ENCODE results near the gene CBFB. TPM values are rescaled to one million over a fixed set of nuclear protein-coding genes. Genes with fewer than 3 reads are reported as not detected.

Gene CBFB
- total and polyA plus RNA-seq, 9 of the 15 experiments (the other 6 are each of a cell fraction or from before 2014, with no cell fraction given) = 22.0 to 112 (median 66.5) TPM

- intact Hi-C loops (cut with micrococcal nuclease) = no loop called here
- FAIRE-seq (no peak), ATAC-seq (no peak), DNase-seq (ENCODE audit: extremely low read depth in 1 of 4, low spot score in 3 of 4) (no peak)
- in situ Hi-C loops (cut with MboI) = no loop called here
- H4K20me1 ChIP-seq (replicated peaks; ENCODE audit: control insufficient read depth, insufficient read depth, low read length) = no peaks in the 10 kb centered on the region; the same call in 1 of the 2 replicates
- H3K9me3 ChIP-seq (replicated peaks; ENCODE audit: control insufficient read depth, insufficient read depth, low read depth, low read length) = no peaks in the 10 kb centered on the region
- no peak overlapping the region for H2AFZ ChIP-seq (ENCODE audit: low read depth, low read length)
- TF ChIP-seq SMARCE1 (IDR thresholded peaks at IDR 0.05) = no peak
- no peak for TF ChIP-seq ZNF324 (CRISPR knock-in tag; IDR thresholded peaks at IDR 0.05)
- 0 out of 2 replicates have a peak, but pooled peaks have one; percentile 0 for TF ChIP-seq NFIC (IDR thresholded peaks at IDR 0.05)
- POLR2A ChIA-PET = no interaction called here
- H3K4me1 ChIP-seq (replicated peaks in 1 of 2; ENCODE audit: control insufficient read depth in 2 of 2, insufficient read depth in 2 of 2, low read length in 2 of 2) = peaks cover 13 to 24% of the 10 kb centered on the region in 2 experiments; a peak in 4 of 5 replicates
- no peaks in the 10 kb centered on the region for H3K27me3 ChIP-seq (ENCODE audit: control insufficient read depth in 2 of 2, insufficient read depth in 2 of 2, low read length in 2 of 2)
- H3K27ac ChIP-seq (ENCODE audit: extremely low read depth, low read depth, low read length) = no peak overlapping the region
- H3K4me3 ChIP-seq = no peak overlapping the region
- H3K36me3 ChIP-seq (ENCODE audit: control insufficient read depth, insufficient read depth, low read length) = 0 out of 3 replicates have a peak, but pooled peaks cover 2% of the 10 kb centered on the region
- H3K9me1 ChIP-seq (ENCODE audit: control insufficient read depth, insufficient read depth, low read length) = no peaks in the 10 kb centered on the region
- no peak overlapping the region for H3K4me2 ChIP-seq (ENCODE audit: insufficient read depth, low read length)
- peaks cover 18% of the 10 kb centered on the region for H3K79me2 ChIP-seq (ENCODE audit: control insufficient read depth, insufficient read depth, low read length)
- CTCF ChIA-PET (ENCODE audit: low intra/inter-chr PET ratio) = no interaction called here
- H3K9ac ChIP-seq (ENCODE audit: insufficient read depth in 1 of 2, low read depth in 2 of 2, low read length in 2 of 2) = no peak overlapping the region
- no TSS peak for BruUV-seq (replicated peaks)
These were observed 3.8 kb upstream of the CBFB start for GRCh38 chr16:67025210-67025550.

- TF ChIP-seq ZNF124 (CRISPR knock-in tag; IDR thresholded peaks at IDR 0.05) (no peak), ZNF384 (IDR thresholded peaks at IDR 0.05; ENCODE audit: low read depth, low read length) (no peak), ZNF140 (CRISPR knock-in tag; IDR thresholded peaks at IDR 0.05) (no peak), MEF2D (tag; conservative IDR thresholded peaks at IDR 0.05; ENCODE audit: low read depth) (no peak), MCM7 (IDR thresholded peaks at IDR 0.05) (no peak), MXD1 (CRISPR knock-in tag; IDR thresholded peaks at IDR 0.05; ENCODE audit: borderline replicate concordance, poor library complexity, severe bottlenecking) (no peak), PHB (CRISPR knock-in tag; IDR thresholded peaks at IDR 0.05) (no peak), EHMT2 (IDR thresholded peaks at IDR 0.05) (no peak), ADNP (tag; IDR thresholded peaks at IDR 0.05) (no peak), HDGF (IDR thresholded peaks at IDR 0.05) (no peak)
- Histone ChIP-seq H3K4me2 (ENCODE audit: insufficient read depth, low read length) (no peak overlapping the region), H3K4me1 (replicated peaks in 1 of 2; ENCODE audit: control insufficient read depth in 2 of 2, insufficient read depth in 2 of 2, low read length in 2 of 2) (peaks cover 21 to 29% of the 10 kb centered on the region in 2 experiments), H3K4me3 (no peak overlapping the region), H3K9me1 (ENCODE audit: control insufficient read depth, insufficient read depth, low read length) (no peaks in the 10 kb centered on the region), H3K9ac (ENCODE audit: insufficient read depth in 1 of 2, low read depth in 2 of 2, low read length in 2 of 2) (no peak overlapping the region), H4K20me1 (replicated peaks; ENCODE audit: control insufficient read depth, insufficient read depth, low read length) (no peaks in the 10 kb centered on the region; the same call in none of the 2 replicates), H2AFZ (ENCODE audit: low read depth, low read length) (no peak overlapping the region), H3K27me3 (ENCODE audit: control insufficient read depth in 2 of 2, insufficient read depth in 2 of 2, low read length in 2 of 2) (no peaks in the 10 kb centered on the region), H3K27ac (ENCODE audit: extremely low read depth, low read depth, low read length) (no peak overlapping the region), H3K79me2 (ENCODE audit: control insufficient read depth, insufficient read depth, low read length) (peaks cover 32% of the 10 kb centered on the region), H3K9me3 (replicated peaks; ENCODE audit: control insufficient read depth, insufficient read depth, low read depth, low read length) (no peaks in the 10 kb centered on the region), H3K36me3 (ENCODE audit: control insufficient read depth, insufficient read depth, low read length) (peaks cover 12% of the 10 kb centered on the region; the same call in 2 of the 3 replicates)
- CTCF ChIA-PET (ENCODE audit: low intra/inter-chr PET ratio) = no interaction called here
- no peak for FAIRE-seq
- WGBS (ENCODE audit: insufficient coverage, low coverage, missing lambda C conversion rate) = 89% methylated on average over 4 of the region's 4 CpGs
- in situ Hi-C loops (cut with MboI) = no loop called here
- ATAC-seq = no peak
- no TSS peak for BruUV-seq (replicated peaks)
- POLR2A ChIA-PET = interaction anchor here (1.3 to 1.9 kb wide), 4 partner anchors 8 to 151 kb away, joined by 3 to 7 read pairs (median 4); no protein-coding TSS in a partner anchor
- intact Hi-C loops (cut with micrococcal nuclease) = no loop called here
- no peak for DNase-seq (ENCODE audit: extremely low read depth in 1 of 4, low spot score in 3 of 4)
These were observed 2.4 kb upstream of the CBFB start for GRCh38 chr16:67026570-67026969.
